Dedifferentiated amniotic fluid mesenchymal stem cell (primary cell): ENCODE measurements around the gene LONRF2.
A peak's percentile ranks its signal among the peaks of the same experiment; 100 is the strongest.

Experiments
- DNase-seq: peaks from one replicate; pipeline ENCODE4 v3.0.0-alpha.2; 2016; ENCODE audit errors: extremely low spot score

The LONRF2 gene

DNA sequence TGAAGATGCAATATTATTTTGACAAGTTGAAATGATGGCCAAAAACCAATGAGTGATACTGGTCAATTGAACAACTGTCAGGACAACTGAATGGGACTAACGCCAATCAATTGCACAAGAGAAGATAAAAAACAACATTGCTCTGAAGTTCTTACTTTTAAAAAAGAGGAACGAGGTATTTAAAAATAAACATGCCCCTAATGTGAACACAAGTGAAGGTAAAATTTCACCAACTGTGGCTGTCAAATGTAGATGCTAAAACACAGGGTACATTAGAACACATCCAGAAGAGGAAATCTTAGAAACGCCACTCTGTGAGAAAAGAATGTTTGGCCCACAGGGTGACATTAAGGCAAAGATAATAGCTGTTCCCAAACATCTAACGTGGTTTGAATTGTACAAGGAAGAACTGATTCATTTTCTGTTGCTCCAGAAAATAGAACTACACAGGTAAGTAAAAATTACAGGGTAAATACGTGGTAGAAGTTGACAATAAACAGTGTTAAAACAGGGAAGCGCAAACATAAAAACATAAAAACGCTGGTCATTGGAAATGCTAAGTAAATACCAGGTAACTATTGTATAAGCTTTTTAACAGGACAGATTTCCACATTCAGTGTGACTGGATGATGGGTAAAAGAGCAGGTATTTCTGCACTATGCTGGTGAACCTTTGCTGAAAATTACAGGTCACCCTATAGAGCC is 20.3 kb downstream of the LONRF2 start:
- DNase-seq = no peak

DNA sequence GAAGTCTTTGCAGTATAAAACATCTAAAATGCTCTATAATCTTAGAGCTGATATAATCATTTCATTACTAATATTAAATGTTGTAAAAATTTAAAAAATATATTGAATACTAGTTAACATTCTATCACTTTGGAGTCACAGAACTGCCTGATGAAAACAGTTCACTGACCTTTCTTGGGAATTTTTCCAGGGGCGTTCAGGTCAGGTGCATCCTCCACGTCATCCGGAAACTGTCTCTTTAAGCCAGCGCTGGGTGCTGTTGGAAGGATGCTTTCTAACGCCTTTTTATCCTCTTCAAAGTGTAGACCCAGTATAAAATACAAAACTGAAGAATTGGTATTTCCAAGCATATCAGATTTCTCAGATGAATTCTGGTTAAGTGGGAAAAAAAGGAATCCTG is 22.8 kb downstream of the LONRF2 start:
- DNase-seq = no peak

DNA sequence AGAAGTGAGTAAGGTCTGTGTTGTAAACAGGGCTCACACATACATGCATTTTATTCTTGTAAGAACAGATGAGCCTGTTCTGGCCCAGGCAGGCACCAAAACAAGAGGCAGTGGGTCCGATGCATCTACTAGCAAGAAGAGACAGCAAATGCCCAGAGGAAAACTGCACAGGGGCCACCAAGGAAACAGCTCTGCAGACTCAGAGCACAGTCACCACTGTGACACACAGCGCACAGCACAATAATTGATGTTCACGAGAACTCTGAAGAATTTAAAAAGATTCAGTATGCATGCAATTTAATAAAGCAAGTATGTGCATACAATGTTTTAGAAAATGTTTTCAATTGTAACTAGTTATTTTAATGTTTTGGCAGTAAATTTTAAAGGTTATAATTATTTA is 24.8 kb downstream of the LONRF2 start:
- DNase-seq = no peak

DNA sequence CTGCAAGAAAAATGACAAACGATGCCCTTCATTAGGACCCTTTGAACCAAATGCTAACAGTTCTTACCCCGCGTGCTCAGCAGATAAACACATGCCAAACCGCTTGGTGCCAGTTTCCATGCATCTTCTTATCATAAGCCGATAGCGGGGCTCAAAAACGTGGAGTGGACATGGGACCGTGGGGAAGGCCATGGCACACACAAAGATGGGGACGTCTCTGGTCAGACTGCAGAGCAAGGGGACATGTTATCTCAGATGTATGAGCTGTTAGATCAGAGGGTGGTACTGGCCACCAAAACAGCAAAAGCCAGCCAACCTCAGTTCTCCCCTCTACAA is 28.2 kb downstream of the LONRF2 start:
- no peak for DNase-seq

DNA sequence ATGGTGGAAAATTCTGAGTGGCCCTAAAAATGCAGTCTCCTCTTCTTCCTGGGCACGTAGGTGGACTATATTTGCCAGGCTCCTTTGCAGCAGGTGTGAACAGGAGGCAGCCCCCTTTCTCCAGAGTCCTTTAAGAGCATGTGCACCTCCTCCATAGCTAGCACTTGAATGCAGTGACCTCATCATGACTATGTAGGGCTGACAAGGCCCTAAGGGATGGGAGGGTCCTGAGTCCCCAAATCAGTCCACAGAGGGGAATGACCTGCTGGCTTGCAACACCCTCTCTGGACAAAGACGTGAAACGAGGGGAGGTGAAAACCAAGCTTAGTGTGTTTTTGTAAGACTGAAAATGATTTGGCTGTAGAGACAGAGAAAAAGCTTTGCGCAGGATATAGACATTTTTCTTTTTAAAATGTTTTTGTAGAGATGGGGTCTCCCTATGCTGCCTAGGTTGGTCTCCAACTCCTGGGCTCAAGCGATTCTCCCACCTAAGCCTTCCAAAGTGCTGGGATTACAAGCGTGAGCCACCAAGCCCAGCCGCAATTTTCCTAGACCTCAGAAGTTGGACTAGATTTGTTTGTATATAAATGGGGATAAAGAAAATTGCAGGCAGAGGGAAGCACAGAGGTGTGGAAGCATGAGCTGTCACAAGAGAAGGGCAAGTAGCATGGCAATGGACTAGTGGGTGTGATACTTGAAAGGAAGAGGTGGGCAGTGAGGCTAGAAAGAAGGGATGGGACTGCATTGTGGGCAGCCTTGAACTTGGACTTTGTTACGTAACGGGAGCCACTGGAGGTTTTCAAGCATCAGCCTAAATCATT is 28.8 kb downstream of the LONRF2 start:
- DNase-seq = no peak

DNA sequence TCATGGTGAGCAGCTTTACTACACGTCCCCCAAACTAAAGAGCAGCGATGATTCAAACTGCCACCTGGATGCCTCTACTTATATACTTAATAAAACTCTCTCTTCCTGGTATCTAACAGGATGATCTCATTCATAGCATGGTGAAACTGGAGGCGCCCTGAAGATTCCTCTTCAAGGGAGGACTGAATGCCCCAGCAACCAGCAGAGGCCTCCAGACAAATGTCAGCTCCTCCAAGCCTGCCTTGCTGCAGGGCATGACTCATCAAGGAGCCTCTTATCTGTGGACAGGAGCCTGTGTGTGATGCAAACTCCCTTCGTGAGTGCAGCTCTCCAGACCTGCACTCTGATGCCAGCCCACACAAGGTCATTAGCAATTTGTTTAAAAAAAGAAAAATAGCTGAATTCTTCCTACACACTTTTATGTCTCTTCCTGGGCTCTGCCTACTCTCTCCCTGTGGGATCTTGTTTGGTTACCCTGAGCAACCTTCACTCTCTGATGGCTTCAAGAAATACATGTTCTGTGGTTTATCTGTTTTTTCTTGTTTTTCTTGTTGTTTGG is 30.2 kb downstream of the LONRF2 start:
- peak; percentile 75 for DNase-seq

DNA sequence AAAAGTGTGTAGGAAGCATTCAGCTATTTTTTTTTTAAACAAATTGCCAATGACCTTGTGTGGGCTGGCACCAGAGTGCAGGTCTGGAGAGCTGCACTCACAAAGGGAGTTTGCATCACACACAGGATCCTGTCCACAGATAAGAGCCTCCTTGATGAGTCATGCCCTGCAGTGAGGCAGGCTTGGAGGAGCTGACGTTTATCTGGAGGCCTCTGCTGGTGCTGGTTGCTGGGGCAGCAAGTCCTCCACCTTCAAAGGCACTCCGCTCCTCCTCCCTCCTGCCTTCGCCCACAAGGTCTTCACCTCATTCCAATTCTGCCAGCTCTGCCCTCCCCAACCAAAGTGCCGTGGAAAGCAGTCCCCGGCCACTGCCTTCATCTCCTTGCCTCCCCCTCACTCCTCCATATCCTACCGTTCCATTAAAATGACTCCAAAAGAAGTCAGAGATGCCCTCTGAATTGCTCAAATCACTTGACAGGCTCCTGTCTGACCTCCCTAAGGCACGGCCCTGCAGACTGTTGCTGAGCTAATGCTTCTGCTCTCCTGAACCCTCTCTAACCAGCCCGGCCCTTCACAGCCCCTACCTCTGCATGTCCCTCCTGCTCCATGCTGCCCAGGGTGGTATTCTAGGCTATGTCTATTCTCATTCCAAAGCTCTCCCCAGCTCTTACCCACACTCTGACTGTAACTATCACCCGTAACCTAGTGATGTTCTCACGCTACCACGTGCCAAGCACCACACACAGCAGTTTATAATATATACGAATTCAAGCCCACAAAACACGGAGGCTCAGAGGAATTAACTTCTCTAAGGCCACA is 30.9 kb downstream of the LONRF2 start:
- peak; percentile 93 for DNase-seq

DNA sequence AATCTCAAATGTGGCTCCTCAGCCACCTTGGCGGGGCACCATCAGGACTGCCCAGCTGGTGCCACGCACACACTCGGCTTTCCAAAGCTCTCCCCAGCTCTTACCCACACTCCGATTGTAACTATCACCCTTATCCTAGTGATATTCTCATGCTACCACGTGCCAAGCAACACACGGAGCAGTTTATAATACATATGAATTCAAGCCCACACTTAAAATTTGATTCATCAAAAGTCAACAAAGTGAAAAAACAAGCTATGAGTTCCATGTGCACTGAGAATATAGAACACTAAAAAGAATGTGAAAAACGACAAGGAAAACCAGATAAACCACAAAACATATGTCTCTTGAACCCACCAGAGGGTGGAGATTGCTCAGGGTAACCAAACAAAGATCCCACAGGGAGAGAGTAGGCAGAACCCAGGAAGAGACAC is 31.6 kb downstream of the LONRF2 start:
- DNase-seq = no peak

DNA sequence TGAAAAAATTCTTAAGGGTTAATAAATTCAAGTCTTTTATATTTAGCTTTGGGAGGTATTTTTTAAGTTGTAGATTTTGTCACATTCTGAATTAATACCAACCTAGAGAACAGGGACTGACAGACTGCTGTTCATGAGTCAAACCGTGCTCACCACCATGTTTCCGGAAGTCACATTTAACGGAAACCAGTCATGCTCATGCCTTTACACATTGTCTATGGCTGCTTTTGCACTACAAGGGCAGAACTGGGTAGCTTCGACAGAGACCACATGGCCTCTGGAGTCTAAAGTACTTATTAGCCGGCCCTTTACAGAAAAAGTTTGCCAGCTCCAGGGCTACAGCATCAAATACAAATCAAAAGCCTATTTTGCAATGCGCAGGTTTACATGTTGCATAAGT is 33.3 kb downstream of the LONRF2 start:
- no peak for DNase-seq

DNA sequence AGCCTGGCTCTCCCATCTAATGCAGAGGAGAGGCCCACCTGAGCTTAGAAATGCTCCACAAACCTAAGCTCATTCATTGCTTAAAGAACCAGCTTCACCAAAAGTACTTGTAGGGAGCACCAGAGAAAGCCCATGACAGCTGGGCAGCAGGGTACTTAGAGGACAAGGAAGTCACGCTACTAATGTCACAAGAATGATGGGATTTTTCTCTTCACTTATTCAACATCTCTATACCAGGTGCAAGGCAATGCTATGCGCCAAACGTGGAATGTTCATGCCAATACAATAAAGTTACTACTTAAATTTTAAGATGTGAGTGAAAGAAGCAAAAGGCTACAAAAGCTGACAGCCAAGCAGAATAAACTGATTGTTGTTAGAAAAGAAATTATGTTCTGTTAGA is 36.0 kb downstream of the LONRF2 start:
- DNase-seq = no peak

DNA sequence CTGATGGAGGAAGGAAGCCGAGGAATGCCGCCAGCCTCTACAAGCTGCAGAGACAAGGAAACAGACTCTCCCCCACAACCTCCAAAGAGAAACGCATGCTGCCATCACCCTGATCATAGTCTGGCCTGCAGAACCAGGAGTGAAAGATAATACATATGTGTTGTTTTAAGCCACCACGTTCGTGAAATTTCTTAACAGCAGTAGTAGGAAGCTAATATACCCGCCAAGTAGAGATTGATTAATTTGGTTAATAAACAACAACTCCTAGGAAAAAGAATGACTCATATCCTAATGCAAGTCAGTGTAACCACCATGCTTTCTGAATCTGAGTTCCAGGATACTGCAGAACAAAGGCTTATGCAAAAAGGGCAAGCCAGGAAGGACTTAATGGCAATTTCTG is 36.6 kb downstream of the LONRF2 start:
- no peak for DNase-seq

DNA sequence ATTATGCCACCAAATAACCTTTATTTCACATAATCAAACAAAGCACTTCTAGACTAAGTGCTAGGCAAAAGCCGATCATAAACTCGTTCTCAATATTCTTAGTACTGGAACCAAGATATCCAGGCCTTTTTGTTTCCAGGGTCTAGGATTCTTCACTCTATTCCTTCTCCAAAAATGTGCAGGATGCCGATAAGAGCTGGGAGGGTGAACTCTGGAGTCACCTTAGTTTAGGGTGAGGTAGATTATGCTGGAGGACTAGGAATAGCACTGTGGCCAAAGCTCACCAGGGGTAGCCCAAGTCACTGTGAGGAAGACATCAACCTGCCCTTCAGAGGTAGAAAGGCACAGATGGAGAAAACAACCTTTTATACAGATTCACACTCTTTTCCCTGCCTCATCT is 37.3 kb downstream of the LONRF2 start:
- DNase-seq = no peak

DNA sequence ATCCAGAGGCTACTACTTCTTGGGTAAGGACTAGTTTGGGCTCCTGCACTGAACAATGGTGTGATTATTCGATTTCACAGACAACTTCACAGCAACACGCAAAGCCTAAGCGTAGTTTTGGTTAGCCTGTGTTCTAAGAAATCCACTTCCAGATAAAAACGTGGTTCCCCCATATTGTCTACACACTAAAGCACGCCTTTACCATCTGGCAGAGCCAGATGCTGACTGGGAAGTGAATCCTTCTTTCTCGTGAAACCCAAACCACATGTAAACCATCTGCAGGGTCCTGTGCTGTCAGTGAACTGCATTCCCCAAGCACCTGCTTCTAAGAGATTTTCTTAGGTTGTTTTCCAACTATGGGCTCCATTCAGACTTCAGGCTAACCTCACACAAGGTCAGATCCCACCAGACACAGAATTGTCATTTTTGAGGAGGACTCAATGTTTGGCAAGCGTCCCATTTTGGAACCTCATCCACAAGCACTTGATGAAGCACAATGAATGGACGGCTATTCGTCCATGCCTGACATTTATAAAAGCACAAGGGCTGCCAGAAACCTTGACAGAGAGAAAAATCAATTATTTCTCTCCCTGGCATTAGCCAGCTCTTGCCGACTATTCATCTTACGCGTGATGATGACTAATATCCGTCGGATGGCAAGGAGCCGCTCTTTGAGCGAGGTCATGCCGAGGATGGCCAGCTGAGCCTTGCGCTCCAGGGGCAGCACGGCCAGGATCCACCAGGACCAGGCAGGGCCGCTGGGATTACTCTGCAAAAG is 38.4 kb downstream of the LONRF2 start:
- DNase-seq = no peak

DNA sequence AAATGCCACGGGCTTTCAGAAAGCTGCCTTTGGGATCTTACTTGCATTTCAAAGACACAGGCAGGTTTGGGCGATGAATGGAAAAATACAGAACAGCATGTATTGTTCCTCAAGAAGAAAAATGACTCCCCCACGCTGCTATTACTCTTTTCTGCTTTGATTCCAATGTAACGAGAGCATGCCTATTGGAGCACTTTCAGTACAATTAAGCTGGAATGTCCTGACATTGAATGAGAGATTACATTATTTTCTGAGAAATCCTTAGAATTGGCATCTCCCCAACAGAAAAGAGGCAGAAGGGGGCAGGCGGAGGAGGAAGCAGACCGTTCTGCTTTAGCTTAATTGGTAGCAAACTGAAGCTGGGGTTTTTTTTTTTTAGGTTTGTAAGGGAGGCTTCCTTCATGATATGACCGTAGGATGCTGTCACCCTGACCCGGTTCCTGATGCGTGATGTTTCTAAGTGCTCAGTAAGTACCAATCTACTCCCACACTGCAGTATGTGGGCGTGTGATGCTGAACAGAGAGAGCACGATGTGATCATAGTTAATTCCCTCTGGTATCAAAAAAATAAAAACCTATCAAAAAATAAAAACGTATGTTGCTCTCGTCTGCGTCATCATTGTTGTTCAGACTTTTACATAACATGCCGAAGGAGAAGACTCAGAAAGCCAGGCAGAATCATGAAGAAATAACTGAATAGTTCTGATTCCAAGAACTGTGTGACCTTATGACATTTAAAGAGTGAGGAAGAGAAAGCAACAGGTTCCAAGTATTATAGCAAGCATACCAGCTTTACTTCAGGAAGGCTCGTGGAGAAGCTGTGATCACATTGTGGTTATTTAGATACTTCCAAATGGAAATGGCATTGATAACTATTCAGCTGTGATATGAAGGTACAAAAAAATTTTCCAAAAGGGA is 40.5 kb downstream of the LONRF2 start:
- peak; percentile 65 for DNase-seq

DNA sequence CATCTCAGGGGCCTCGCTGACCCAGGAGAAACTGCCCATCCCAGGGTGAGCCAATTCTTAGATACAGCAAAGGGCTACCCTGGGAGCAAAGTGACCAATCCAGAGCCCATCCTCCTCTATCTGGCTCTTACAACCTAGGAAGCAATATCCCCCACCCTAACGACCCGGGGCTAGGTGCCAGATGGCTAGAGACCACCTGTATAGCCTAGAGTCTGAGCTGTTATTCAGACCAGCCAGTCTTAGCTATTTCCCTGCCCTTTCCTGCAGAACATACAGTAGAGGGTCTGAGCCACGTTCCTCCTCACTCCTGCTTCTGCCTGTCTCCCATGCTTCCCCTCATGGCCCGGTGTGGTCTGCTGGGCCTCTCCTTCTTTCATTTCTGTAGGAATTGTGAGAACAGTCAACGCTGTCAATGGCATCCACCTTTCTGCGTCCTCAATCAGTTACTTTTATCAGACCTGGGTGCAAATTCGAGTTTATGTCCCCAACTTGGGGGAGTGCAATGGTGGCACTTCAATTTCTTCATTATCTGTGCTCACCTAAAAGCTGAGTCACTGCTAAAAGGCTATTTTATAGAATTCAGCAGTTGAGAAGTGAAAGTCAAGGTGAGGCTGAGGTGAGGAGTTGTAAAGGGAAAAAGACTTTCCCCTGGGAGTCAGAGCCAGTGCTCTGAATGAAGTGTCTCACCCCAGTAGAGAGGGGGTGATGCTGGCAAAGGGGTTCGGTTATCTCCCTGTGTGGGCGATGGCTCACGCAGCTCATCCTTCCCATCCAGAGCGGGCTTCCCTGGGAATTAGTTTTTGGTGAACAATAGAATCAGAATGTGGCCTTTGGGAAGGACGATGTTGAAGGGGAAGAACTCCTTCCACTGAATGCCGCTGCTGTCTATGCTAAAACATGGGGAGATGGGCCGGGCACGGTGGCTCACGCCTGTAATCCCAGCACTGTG is 42.4 kb downstream of the LONRF2 start:
- no peak for DNase-seq

DNA sequence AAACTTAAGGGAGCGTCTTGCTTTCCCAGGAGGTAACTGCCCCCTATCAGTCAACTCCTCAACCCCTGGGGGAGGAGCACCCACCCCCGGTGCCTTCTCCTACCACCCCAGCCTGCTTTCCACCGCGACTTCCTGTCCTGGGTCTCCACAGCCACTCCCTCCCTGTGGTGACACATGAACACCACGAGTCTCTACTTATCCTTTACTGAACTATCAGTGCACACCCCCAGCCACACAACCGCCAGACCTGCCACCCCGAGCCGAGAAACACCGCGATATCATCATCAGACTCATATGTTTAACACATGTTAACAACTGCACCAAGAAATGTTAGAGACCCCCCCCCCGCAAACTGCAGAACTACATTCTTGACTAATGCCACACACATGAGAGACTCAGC is 43.3 kb downstream of the LONRF2 start:
- no peak for DNase-seq

DNA sequence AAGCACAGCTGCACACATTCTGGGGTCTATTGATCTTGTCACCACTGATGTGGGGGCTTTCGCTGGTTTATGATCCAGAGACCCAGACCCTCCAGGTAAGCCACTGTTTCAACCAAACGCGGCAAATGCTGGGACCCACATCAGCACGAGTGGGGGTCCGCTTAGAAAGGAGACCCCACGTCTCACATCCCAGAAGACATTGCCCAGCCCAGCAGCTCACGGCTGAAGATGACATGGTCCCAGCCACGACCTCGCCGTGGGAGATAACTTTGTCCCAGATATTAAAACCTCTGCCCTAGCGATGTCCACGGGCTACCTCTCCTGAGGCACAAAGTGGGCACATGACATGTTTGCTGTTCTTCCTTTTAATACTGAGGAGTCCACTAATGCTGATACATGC is 43.8 kb downstream of the LONRF2 start:
- DNase-seq = no peak

DNA sequence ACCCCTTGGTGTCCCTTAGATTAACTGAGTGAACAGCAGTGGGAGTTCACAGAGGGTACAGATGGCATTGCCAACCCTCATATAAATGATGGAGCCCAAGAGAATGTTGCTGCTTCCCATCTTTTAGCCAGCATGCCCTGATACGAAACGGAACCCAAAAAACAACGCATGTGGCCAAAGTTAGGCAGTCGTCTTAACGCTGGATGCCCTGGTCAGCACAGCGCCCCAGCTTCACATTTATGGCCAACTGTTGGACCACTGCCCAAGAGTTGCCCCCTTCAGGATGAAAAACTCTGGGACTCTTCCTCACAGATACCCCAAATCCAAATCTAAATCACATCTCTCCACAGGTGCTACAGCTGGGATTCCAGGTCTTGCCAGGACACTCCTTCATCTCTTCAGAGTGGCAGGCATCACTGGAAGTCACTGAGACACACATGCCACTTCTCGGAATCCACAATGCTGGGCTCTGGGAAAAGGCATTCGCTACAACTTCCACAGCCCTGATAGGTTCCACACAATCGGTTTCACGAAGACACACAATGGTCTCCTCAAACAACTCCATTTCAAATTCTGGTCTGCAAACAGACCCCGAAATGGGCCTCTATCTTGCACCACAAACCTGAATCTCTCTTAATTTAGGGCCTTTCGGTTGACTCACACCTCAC is 44.6 kb downstream of the LONRF2 start:
- no peak for DNase-seq

DNA sequence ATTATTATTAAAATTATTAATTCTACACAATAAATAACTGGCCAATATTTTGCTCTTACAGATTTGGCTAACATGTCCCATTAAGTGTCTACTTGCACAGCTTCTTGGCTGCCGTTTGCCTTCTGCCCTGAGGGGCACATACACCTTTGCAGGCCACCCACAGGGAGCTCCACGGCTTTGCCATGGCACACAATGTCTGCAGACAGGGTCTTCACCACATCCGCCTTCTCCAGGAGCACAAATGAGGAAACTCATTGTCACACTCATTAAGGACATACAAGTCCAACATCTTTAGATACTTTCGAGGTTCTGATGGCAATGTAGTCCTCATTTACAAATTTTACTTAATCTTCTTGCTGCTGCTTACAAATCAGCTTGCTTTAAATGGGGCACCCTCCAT is 45.6 kb downstream of the LONRF2 start:
- DNase-seq = no peak
